OCI-LY3 (cell line): Measurements from ENCODE around the gene SLC26A8.

Experiments
- CTCF ChIP-seq: fragments of 200-600, 300-600 bp; sonication (generic); IDR thresholded peaks from 2 replicates; pipeline ENCODE4 v1.5.1; 2014; ENCODE audit warnings: antibody characterized with exemption, low read length, low read depth
- EZH2phosphoT487 ChIP-seq: fragments of 200-600 bp; shearing (Covaris generic); IDR thresholded peaks from 2 replicates; pipeline ENCODE4 v1.6.1; 2018; ENCODE audit warnings: antibody characterized with exemption, mixed run types, low read depth

- TF ChIP-seq CTCF (no peak), EZH2phosphoT487 (no peak)
These were observed 4.3 kb downstream of the SLC26A8 start for GRCh38 chr6:36020154-36020553.
